ENCODE data around the gene UAP1. TPM values are rescaled to one million over a fixed set of nuclear protein-coding genes. Genes with fewer than 3 reads are reported as not detected.

Gene UAP1
- total RNA-seq, 1 donor from 2014 or later: 26.5 TPM

DNA sequence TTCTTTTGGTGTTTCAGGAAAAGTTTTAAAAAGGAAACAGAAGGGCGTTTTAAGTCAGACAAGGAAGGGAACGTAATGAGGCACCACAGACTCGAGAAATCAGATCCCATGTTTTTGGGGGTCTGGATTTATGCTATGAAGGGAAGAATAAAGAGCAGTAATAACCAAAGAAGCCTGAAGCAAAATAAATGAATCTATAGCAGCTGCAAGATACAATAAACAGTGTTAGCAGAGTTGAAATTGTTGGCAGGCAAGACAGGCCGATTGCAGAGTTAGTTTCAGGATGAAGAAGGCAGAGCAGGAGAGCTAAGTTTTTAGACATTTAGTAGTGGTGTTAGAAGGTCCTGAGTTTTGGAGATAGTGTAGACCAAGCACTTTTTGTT, 71.2 kb downstream of the UAP1 start:
- Histone ChIP-seq H3K36me3 (no peaks in the 10 kb centered on the region), H3K4me1 (peaks cover 61% of the 10 kb centered on the region), H3K4me3 (peak overlapping the region; percentile 70), H3K9me3 (replicated peaks) (no peaks in the 10 kb centered on the region), H3K27me3 (ENCODE audit: low read depth) (no peaks in the 10 kb centered on the region), H3K27ac (replicated peaks) (peak overlapping the region; percentile 91)
- TF ChIP-seq, protein P1, sequence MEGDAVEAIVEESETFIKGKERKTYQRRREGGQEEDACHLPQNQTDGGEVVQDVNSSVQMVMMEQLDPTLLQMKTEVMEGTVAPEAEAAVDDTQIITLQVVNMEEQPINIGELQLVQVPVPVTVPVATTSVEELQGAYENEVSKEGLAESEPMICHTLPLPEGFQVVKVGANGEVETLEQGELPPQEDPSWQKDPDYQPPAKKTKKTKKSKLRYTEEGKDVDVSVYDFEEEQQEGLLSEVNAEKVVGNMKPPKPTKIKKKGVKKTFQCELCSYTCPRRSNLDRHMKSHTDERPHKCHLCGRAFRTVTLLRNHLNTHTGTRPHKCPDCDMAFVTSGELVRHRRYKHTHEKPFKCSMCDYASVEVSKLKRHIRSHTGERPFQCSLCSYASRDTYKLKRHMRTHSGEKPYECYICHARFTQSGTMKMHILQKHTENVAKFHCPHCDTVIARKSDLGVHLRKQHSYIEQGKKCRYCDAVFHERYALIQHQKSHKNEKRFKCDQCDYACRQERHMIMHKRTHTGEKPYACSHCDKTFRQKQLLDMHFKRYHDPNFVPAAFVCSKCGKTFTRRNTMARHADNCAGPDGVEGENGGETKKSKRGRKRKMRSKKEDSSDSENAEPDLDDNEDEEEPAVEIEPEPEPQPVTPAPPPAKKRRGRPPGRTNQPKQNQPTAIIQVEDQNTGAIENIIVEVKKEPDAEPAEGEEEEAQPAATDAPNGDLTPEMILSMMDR (IDR thresholded peaks at IDR 0.05; ENCODE audit: borderline replicate concordance): no peak
- intact Hi-C loops (cut with micrococcal nuclease): no loop called here
- no peak for DNase-seq

DNA sequence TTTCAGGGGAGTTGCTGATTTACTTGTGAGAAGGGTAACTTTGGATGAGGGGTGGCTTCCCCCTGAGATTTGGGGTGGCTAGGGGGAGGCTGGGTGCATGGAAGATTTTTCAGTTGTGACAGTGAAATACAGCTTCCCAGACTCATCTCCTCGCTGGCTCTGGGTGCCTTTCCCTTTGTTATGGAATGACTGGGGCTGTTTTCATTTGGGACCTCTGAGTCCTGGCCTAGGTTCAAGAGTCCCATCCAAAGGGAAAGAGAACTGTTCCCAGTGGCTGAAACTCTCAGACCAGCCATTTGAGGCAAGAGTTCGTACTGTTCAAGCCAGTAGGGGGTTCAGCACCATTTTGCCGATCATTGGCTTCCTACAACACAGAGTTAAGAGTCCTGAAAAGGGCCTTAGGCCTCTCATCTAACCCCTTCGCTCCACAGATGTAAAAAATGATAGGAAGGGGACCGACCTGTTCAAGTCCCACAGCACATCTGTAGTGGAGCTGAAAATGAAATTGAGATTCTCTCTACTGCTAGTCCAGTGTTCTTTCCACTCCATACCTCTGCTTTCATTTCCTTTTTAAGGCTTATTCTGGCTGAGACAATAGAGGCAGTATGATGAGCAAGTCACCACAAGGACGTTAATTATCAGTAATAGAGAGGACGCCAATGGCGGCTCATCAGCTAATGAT, 71.7 kb downstream of the UAP1 start:
- DNase-seq: no peak
- H3K4me1 ChIP-seq: peaks cover 64% of the 10 kb centered on the region

DNA sequence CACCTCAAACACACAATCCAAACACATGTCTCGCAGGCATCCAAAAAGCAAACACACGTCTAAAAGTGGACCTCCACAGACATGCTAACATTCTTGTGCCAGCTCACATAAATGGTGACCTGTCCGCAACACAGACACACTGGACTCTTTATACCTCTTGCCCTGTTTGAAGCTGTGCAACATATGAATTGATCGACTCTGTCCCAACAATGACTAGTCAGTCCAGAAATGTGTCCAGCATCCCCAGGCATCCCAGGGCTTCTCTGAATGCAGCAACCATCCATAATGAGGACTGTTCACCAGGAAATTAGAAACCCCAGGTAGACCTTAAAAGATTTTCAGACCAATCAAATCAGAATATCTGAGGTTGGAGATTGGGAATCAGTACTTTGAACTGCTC, 73.9 kb downstream of the UAP1 start:
- Histone ChIP-seq H3K9me3 (replicated peaks) (no peaks in the 10 kb centered on the region), H3K36me3 (no peaks in the 10 kb centered on the region), H3K27me3 (ENCODE audit: low read depth) (no peaks in the 10 kb centered on the region), H3K4me3 (peak overlapping the region; percentile 70), H3K27ac (replicated peaks) (peak overlapping the region; percentile 91), H3K4me1 (peaks cover 58% of the 10 kb centered on the region)
- intact Hi-C loops (cut with micrococcal nuclease): no loop called here
- DNase-seq: no peak
- TF ChIP-seq, protein P1 (IDR thresholded peaks at IDR 0.05; ENCODE audit: borderline replicate concordance): no peak

More for the DNA sequence above, 71.7 kb downstream of the UAP1 start:
- peak overlapping the region; percentile 91 for H3K27ac ChIP-seq (replicated peaks)
- intact Hi-C loops (cut with micrococcal nuclease): no loop called here
- H3K36me3 ChIP-seq: no peaks in the 10 kb centered on the region
- TF ChIP-seq, protein P1 (IDR thresholded peaks at IDR 0.05; ENCODE audit: borderline replicate concordance): peak; percentile 27
- no peaks in the 10 kb centered on the region for H3K9me3 ChIP-seq (replicated peaks)
- no peaks in the 10 kb centered on the region for H3K27me3 ChIP-seq (ENCODE audit: low read depth)
- H3K4me3 ChIP-seq: peak overlapping the region; percentile 70

DNA sequence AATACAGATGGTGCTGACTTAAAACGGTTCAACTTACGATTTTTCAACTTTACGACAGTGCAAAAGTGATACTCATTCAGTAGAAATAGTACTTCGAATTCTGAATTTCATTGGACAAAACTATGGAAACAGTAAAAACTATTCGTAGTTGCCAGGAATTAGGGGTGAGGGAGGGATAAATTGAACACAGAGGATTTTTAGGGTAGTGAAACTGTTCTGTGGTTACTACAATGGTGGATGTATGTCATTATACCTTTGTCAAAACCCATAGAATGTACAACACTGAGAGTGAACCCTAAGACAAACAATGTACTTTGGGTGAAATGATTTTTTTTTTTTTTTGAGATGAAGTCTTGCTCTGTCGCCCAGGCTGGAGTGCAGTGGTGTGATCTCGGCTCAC, 78.2 kb downstream of the UAP1 start:
- no peak overlapping the region for H3K27ac ChIP-seq (replicated peaks)
- no peak overlapping the region for H3K4me3 ChIP-seq
- TF ChIP-seq, protein P1 (IDR thresholded peaks at IDR 0.05; ENCODE audit: borderline replicate concordance): no peak
- H3K36me3 ChIP-seq: peaks cover 7% of the 10 kb centered on the region
- peaks cover 42% of the 10 kb centered on the region for H3K4me1 ChIP-seq
- H3K9me3 ChIP-seq (replicated peaks): no peaks in the 10 kb centered on the region
- intact Hi-C loops (cut with micrococcal nuclease): no loop called here
- no peaks in the 10 kb centered on the region for H3K27me3 ChIP-seq (ENCODE audit: low read depth)
- no peak for DNase-seq

DNA sequence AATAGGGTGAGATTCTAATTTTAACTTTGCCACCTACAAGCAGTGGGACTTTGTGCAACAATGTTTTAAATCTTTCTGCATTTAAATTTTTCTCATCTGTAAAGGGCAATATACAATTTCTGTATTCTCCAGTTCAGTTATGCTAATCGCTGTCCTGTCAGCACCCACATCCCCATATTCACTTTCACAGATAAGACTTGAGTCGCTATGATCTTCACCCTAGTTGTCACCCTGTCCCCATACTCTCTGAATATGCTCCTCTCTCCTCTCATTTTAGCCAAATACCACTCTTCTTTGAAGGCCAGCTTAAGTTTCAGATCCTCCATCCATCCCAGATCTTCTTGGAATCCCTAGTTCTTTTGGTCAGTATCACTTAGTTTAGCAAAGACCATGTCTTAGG, 79.6 kb downstream of the UAP1 start:
- no peaks in the 10 kb centered on the region for H3K27me3 ChIP-seq (ENCODE audit: low read depth)
- TF ChIP-seq, protein P1 (IDR thresholded peaks at IDR 0.05; ENCODE audit: borderline replicate concordance): no peak
- H3K27ac ChIP-seq (replicated peaks): no peak overlapping the region
- H3K9me3 ChIP-seq (replicated peaks): no peaks in the 10 kb centered on the region
- intact Hi-C loops (cut with micrococcal nuclease): no loop called here
- no peak for DNase-seq
- H3K36me3 ChIP-seq: peaks cover 7% of the 10 kb centered on the region
- peaks cover 38% of the 10 kb centered on the region for H3K4me1 ChIP-seq
- H3K4me3 ChIP-seq: no peak overlapping the region

Data from left ventricle myocardium inferior (tissue), 1 donor.